CD14-positive monocyte (primary cell): ENCODE measurements around the gene NELFA. TPM values are rescaled to one million over a fixed set of nuclear protein-coding genes. Genes with fewer than 3 reads are reported as not detected.

Experiments used
- DNase-seq, 3 donors: peaks; one replicate each; pipeline ENCODE4 v3.0.0-alpha.2; 2011 to 2022
- H2AFZ ChIP-seq: 2 replicates; pipeline ENCODE4 v1.6.0; 2012; ENCODE audit warnings: mild to moderate bottlenecking, low read depth, low read length, inconsistent platforms; ENCODE audit not compliant: insufficient read depth, poor library complexity, severe bottlenecking
- H3K27ac ChIP-seq, 2 donors: 1 replicate in 1 of 2; 2 replicates in 1 of 2; pipeline ENCODE4 v1.5.1; 2012 to 2013; ENCODE audit warnings: low read length in 2 of 2, control low read depth in 1 of 2, inconsistent platforms in 1 of 2, low read depth in 1 of 2, mild to moderate bottlenecking in 1 of 2
- H3K27me3 ChIP-seq, 2 donors: one replicate each; pipeline versions ENCODE4 v1.6.0 to v1.6.1; 2011 to 2013; ENCODE audit warnings: low read length in 2 of 2; ENCODE audit not compliant: control insufficient read depth in 2 of 2, insufficient read depth in 2 of 2
- H3K36me3 ChIP-seq, 2 donors: replicated peaks in 1 of 2; 1 replicate in 1 of 2; 2 replicates in 1 of 2; pipeline versions ENCODE4 v1.5.1 to v1.6.1; 2012 to 2013; ENCODE audit warnings: low read length in 2 of 2, control low read depth in 1 of 2, inconsistent platforms in 1 of 2, mild to moderate bottlenecking in 1 of 2; ENCODE audit not compliant: insufficient read depth in 2 of 2, control insufficient read depth in 1 of 2
- H3K4me1 ChIP-seq, 2 donors: 1 replicate in 1 of 2; 2 replicates in 1 of 2; pipeline versions ENCODE4 v1.5.1 to v1.6.1; 2012 to 2013; ENCODE audit warnings: low read length in 2 of 2, control low read depth in 1 of 2, inconsistent platforms in 1 of 2, mild to moderate bottlenecking in 1 of 2, moderate library complexity in 1 of 2; ENCODE audit not compliant: insufficient read depth in 2 of 2, control insufficient read depth in 1 of 2
- H3K4me2 ChIP-seq: replicated peaks from 2 replicates; pipeline ENCODE3; 2012; ENCODE audit warnings: low read length, moderate library complexity, mild to moderate bottlenecking; ENCODE audit not compliant: poor library complexity, severe bottlenecking; ENCODE audit errors: extremely low read depth
- H3K4me3 ChIP-seq, 3 experiments: fragments of 200-600 bp in 1 of 3; sonication (generic) in 1 of 3; replicated peaks in 1 of 3; 1 replicate in 2 of 3; 2 replicates in 1 of 3; pipeline ENCODE4 v1.5.1; 2011 to 2013; ENCODE audit warnings: low read length in 3 of 3, mild to moderate bottlenecking in 3 of 3, control low read depth in 2 of 3, low read depth in 2 of 3, inconsistent platforms in 1 of 3, moderate library complexity in 1 of 3
- H3K79me2 ChIP-seq: 2 replicates; pipeline ENCODE4 v1.6.0; 2012; ENCODE audit warnings: mild to moderate bottlenecking, control low read depth, inconsistent platforms, low read length, moderate library complexity; ENCODE audit not compliant: insufficient read depth
- H3K9ac ChIP-seq: 2 replicates; pipeline ENCODE4 v1.6.0; 2017; ENCODE audit warnings: low read length, mild to moderate bottlenecking; ENCODE audit not compliant: insufficient read depth, poor library complexity, severe bottlenecking
- H3K9me3 ChIP-seq, 2 donors: replicated peaks in 1 of 2; 1 replicate in 1 of 2; 2 replicates in 1 of 2; pipeline versions ENCODE4 v1.5.1 to v1.6.1; 2012 to 2013; ENCODE audit warnings: low read length in 2 of 2, control low read depth in 1 of 2; ENCODE audit not compliant: control insufficient read depth in 1 of 2, insufficient read depth in 1 of 2
- H4K20me1 ChIP-seq: 2 replicates; pipeline ENCODE4 v1.6.0; 2012; ENCODE audit warnings: mild to moderate bottlenecking, low read length, control low read depth, moderate library complexity; ENCODE audit not compliant: insufficient read depth
- H3K27ac Mint-ChIP-seq, 7 donors: one replicate each; pipeline ENCODE4 v1.8.0; 2020; ENCODE audit warnings: mild to moderate bottlenecking in 7 of 7, mixed read lengths in 7 of 7, moderate library complexity in 6 of 7, inconsistent platforms in 2 of 7
- H3K27me3 Mint-ChIP-seq, 3 donors: one replicate each; pipeline ENCODE4 v1.8.0; 2021 to 2022; ENCODE audit warnings: low read depth in 3 of 3, mild to moderate bottlenecking in 3 of 3, mixed read lengths in 3 of 3, moderate library complexity in 3 of 3, inconsistent platforms in 1 of 3
- H3K36me3 Mint-ChIP-seq, 2 donors: one replicate each; pipeline ENCODE4 v1.8.0; 2020; ENCODE audit warnings: mixed read lengths in 2 of 2, inconsistent platforms in 1 of 2, mild to moderate bottlenecking in 1 of 2
- H3K4me1 Mint-ChIP-seq: one replicate; pipeline ENCODE4 v1.8.0; 2020; ENCODE audit warnings: mild to moderate bottlenecking, mixed read lengths
- H3K4me3 Mint-ChIP-seq, 2 donors: one replicate each; pipeline ENCODE4 v1.8.0; 2020; ENCODE audit warnings: mild to moderate bottlenecking in 2 of 2, mixed read lengths in 2 of 2, moderate library complexity in 1 of 2
- H3K9me3 Mint-ChIP-seq, 7 donors: one replicate each; pipeline ENCODE4 v1.8.0; 2020 to 2022; ENCODE audit warnings: mixed read lengths in 7 of 7, mild to moderate bottlenecking in 6 of 7, moderate library complexity in 6 of 7, inconsistent platforms in 2 of 7
- CTCF ChIP-seq: fragments of 200-600 bp; IDR thresholded peaks from one replicate; pipeline ENCODE4 v1.8.0; 2022; ENCODE audit warnings: antibody characterized with exemption, mild to moderate bottlenecking
- WGBS: methylation state at CpG from one replicate; pipeline ENCODE4 v1.1.5; 2013; ENCODE audit warnings: missing lambda C conversion rate; ENCODE audit not compliant: insufficient coverage; 5-methylcytosine and 5-hydroxymethylcytosine counted together
- intact Hi-C, 2 donors: fragments of 100-400 bp; cut with micrococcal nuclease; formaldehyde crosslinking; loops; one replicate each; pipeline versions ENCODE4 v1.15.0 to v1.15.1; 2023
- polyA minus RNA-seq: library from RNA; depleted of rRNA, polyadenylated mRNA; stranded (reverse); fragments of >200 nt; gene quantifications from 2 replicates; pipeline ENCODE4 v1.2.3, GENCODE V29; 2012
- polyA plus RNA-seq, 3 donors: library from polyadenylated mRNA; depleted of rRNA in 1 of 3; unstranded in 2 of 3; stranded (reverse) in 1 of 3; fragments of 300-500 nt in 2 of 3; fragments of >200 nt in 1 of 3; fragmentation: Illumina TruSeq in 2 of 3; gene quantifications; 1 replicate in 2 of 3; 2 replicates in 1 of 3; pipeline ENCODE4 v1.2.3, GENCODE V29; 2012 to 2021
- total RNA-seq, 12 experiments: library from RNA in 1 of 12; stranded (reverse) in 1 of 12; fragments of 120-200 nt in 1 of 12; gene quantifications; one replicate each; pipeline ENCODE4 v1.2.4 and lab custom pipeline; 2013 to 2026; ENCODE audit warnings: mixed read lengths in 6 of 12, inconsistent platforms in 1 of 12

Gene NELFA
- total RNA-seq (2013): 12.5 TPM
- polyA plus RNA-seq (10 to 100 TPM; 10.0 to 22.1 (median 10.5) TPM), polyA minus RNA-seq (19.3 and 22.3 TPM in 2 replicates), total RNA-seq (lab: John Stamatoyannopoulos, UW) (3.2 to 15.2 (median 8.3) reads per million in 11 experiments)

- peak within 1 kb of the TSS; percentile 89 to 98 for H3K27ac ChIP-seq
- peaks cover 0 to 1% (median 0%) of the 10 kb centered on the region in 7 donors for H3K9me3 Mint-ChIP-seq
- H3K27ac Mint-ChIP-seq: peak within 1 kb of the TSS; percentile 89 to 94 (median 93)
- peak within 1 kb of the TSS; percentile 94 for H3K9ac ChIP-seq
- TF ChIP-seq CTCF: no peak
- peak; percentile 89 to 93 (median 91) for DNase-seq
- H4K20me1 ChIP-seq: peaks cover 14% of the 10 kb centered on the region
- H2AFZ ChIP-seq: peak within 1 kb of the TSS; percentile 97
- H3K9me3 ChIP-seq: no peaks in the 10 kb centered on the region
- H3K4me3 ChIP-seq: peak within 1 kb of the TSS; percentile 63 to 95 (median 93)
- peak within 1 kb of the TSS; percentile 97 for H3K4me2 ChIP-seq
- peaks cover 41% of the 10 kb centered on the region for H3K4me1 Mint-ChIP-seq
- H3K27me3 ChIP-seq: peaks cover 0 to under 1% of the 10 kb centered on the region in 2 donors
- H3K4me1 ChIP-seq: peaks cover 38 to 44% of the 10 kb centered on the region in 2 donors
- H3K79me2 ChIP-seq: peaks cover 47% of the 10 kb centered on the region
- H3K4me3 Mint-ChIP-seq: peak within 1 kb of the TSS; percentile 86 to 90
- H3K36me3 ChIP-seq: peaks cover 8 to 22% of the 10 kb centered on the region in 2 donors
- under 1% methylated on average over 95 of the region's 95 CpGs for WGBS
- intact Hi-C loops: loop anchor here (5.0 to 10.0 kb wide), 4 partner anchors 33 to 664 kb away; partner anchors contain the start of genes MXD4 (in 1 of the 2), NSD2 (in 1 of the 2) and UVSSA (in 1 of the 2)
- peaks cover 5 to 12% (median 6%) of the 10 kb centered on the region in 3 donors for H3K27me3 Mint-ChIP-seq
- H3K36me3 Mint-ChIP-seq: peaks cover 14 to 26% of the 10 kb centered on the region in 2 donors
Measured at GRCh38 chr4:2008921-2009650, at the start of gene NELFA. Gene NELFA, minus strand, starts transcription at chr4:2008974. Its CDS starts 15 bp downstream, at chr4:2008959.

GRCh38 chr4:2057382-2058065, 48.8 kb upstream of the NELFA start:
- TF ChIP-seq CTCF: no peak
- no peaks in the 10 kb centered on the region for H4K20me1 ChIP-seq
- H3K4me1 ChIP-seq: peaks cover 3 to 13% of the 10 kb centered on the region in 2 donors
- no peak overlapping the region for H3K9ac ChIP-seq
- no peak overlapping the region for H3K4me3 ChIP-seq
- H3K4me2 ChIP-seq: no peak overlapping the region
- Mint-ChIP-seq H3K4me3 (peak overlapping the region; percentile 7 to 82), H3K27ac (no peak overlapping the region), H3K27me3 (peaks cover 51 to 82% (median 58%) of the 10 kb centered on the region in 3 donors), H3K9me3 (peaks cover 0 to 7% (median 2%) of the 10 kb centered on the region in 7 donors), H3K36me3 (no peaks in the 10 kb centered on the region), H3K4me1 (peaks cover 2% of the 10 kb centered on the region)
- H3K27ac ChIP-seq: no peak overlapping the region
- H3K27me3 ChIP-seq: peaks cover 23 to 59% of the 10 kb centered on the region in 2 donors
- no peak overlapping the region for H2AFZ ChIP-seq
- H3K9me3 ChIP-seq: peaks cover 0 to 5% of the 10 kb centered on the region in 2 donors
- 78% methylated on average over 20 of the region's 26 CpGs for WGBS
- DNase-seq: no peak
- H3K36me3 ChIP-seq: no peaks in the 10 kb centered on the region
- no peaks in the 10 kb centered on the region for H3K79me2 ChIP-seq
- intact Hi-C loops: no loop called here
